B cell (primary cell): ENCODE results near the gene APOF.

ENCODE experiments used
- CTCF ChIP-seq: fragments of 200-600 bp; IDR thresholded peaks from one replicate; pipeline ENCODE4 v1.8.0; 2022; ENCODE audit warnings: antibody characterized with exemption, mild to moderate bottlenecking
- EZH2 ChIP-seq: IDR thresholded peaks from 2 replicates; pipeline ENCODE4 v1.6.1; 2012; ENCODE audit warnings: borderline replicate concordance, low read depth, mild to moderate bottlenecking, moderate library complexity, low read length; ENCODE audit not compliant: insufficient read depth, poor library complexity, severe bottlenecking

GRCh38 chr12:56332512-56333196, 30.0 kb downstream of the APOF start:
- TF ChIP-seq CTCF (no peak), EZH2 (no peak)
